HepG2 (cell line): ENCODE data around the gene PPHLN1. TPM values are rescaled to one million over a fixed set of nuclear protein-coding genes. Genes with fewer than 3 reads are reported as not detected.

Source experiments
- ATAC-seq: fragments of 200-7000 bp; cut with Tn5 transposase; 3 replicates; pipeline ENCODE4 v1.9.1; 2020; ENCODE audit warnings: mild to moderate bottlenecking, moderate library complexity
- BruUV-seq: library from RNA; stranded (reverse); fragments of 400-500 nt; replicated peaks from 2 replicates; lab custom pipeline; 2021; lab: Mats Ljungman, UMichigan
- CTCF ChIA-PET: fragments of 300-600 bp; formaldehyde crosslinking; extraction: SDS; loops from one replicate; lab custom pipeline; 2021; ENCODE audit warnings: low total read pairs, inconsistent platforms, low intra/inter-chr PET ratio; lab: Yijun Ruan, JAX
- POLR2A ChIA-PET: fragments of 350-600 bp; sonication (Branson Sonifier 250); formaldehyde crosslinking; loops from one replicate; lab custom pipeline; 2020; ENCODE audit warnings: antibody characterized with exemption, inconsistent platforms; lab: Yijun Ruan, JAX
- DNase-seq: peaks from one replicate; pipeline ENCODE4 v3.0.0-alpha.2; 2015; ENCODE audit warnings: low spot score
- FAIRE-seq: peaks from 3 replicates; lab custom pipeline; 2011; peaks lifted over from hg19 to GRCh38; lab: Jason Lieb, UNC
- H2AFZ ChIP-seq: one replicate; pipeline ENCODE4 v1.6.1; 2011; ENCODE audit warnings: low read length, inconsistent platforms
- H3K27ac ChIP-seq: fragments of 300-600 bp; 3 replicates; pipeline ENCODE4 v1.8.0; 2011; ENCODE audit warnings: mixed run types, mild to moderate bottlenecking, mixed read lengths, low read length, inconsistent platforms; ENCODE audit not compliant: insufficient read depth; ENCODE audit errors: extremely low read length
- H3K27me3 ChIP-seq, 2 experiments: fragments of 200-600 bp in 1 of 2; 2 replicates in 1 of 2; 3 replicates in 1 of 2; pipeline versions ENCODE4 v1.6.0 to v1.8.0; 2011; ENCODE audit warnings: low read length in 2 of 2, mild to moderate bottlenecking in 2 of 2, moderate library complexity in 2 of 2, inconsistent platforms in 1 of 2; ENCODE audit not compliant: insufficient read depth in 2 of 2, control insufficient read depth in 1 of 2
- H3K36me3 ChIP-seq, 2 experiments: fragments of 200-600 bp in 1 of 2; replicated peaks in 1 of 2; 2 replicates in 1 of 2; 3 replicates in 1 of 2; pipeline versions ENCODE4 v1.5.1 to v1.8.0; 2011; ENCODE audit warnings: low read length in 2 of 2, inconsistent platforms in 1 of 2; ENCODE audit not compliant: insufficient read depth in 2 of 2, control insufficient read depth in 1 of 2
- H3K4me1 ChIP-seq: 2 replicates; pipeline ENCODE4 v1.5.1; 2012; ENCODE audit warnings: low read length, inconsistent platforms; ENCODE audit not compliant: insufficient read depth
- H3K4me2 ChIP-seq: 2 replicates; pipeline ENCODE4 v1.6.0; 2011; ENCODE audit warnings: low read depth, low read length, inconsistent platforms
- H3K4me3 ChIP-seq, 3 experiments: fragments of 200-600 bp in 1 of 3; sonication (generic), shearing (Covaris generic) in 1 of 3; replicated peaks in 1 of 3; 2 replicates each; pipeline ENCODE4 v1.5.1; 2011 to 2016; ENCODE audit warnings: low read length in 3 of 3, inconsistent platforms in 2 of 3, low read depth in 2 of 3, mild to moderate bottlenecking in 2 of 3, control low read depth in 1 of 3, mixed read lengths in 1 of 3; ENCODE audit not compliant: insufficient read depth in 1 of 3
- H3K79me2 ChIP-seq: one replicate; pipeline ENCODE4 v1.6.1; 2011; ENCODE audit warnings: low read length, inconsistent platforms; ENCODE audit not compliant: insufficient read depth
- H3K9ac ChIP-seq: 2 replicates; pipeline ENCODE4 v1.6.0; 2011; ENCODE audit warnings: mild to moderate bottlenecking, low read depth, low read length, inconsistent platforms; ENCODE audit not compliant: insufficient read depth
- H3K9me3 ChIP-seq: 2 replicates; pipeline ENCODE4 v1.5.1; 2012; ENCODE audit warnings: mild to moderate bottlenecking, low read length
- H4K20me1 ChIP-seq: 2 replicates; pipeline ENCODE4 v1.6.0; 2011; ENCODE audit warnings: inconsistent platforms, mild to moderate bottlenecking, low read length, moderate library complexity; ENCODE audit not compliant: insufficient read depth
- ADNP ChIP-seq: sonication (generic); formaldehyde crosslinking; IDR thresholded peaks from 2 replicates; pipeline ENCODE4 v1.4.0; 2020; ENCODE audit warnings: missing genetic modification reagents
- FOXO1 ChIP-seq: sonication (generic); formaldehyde crosslinking; IDR thresholded peaks from 2 replicates; pipeline ENCODE4 v1.4.0; 2020; ENCODE audit warnings: missing genetic modification reagents
- HHEX ChIP-seq: IDR thresholded peaks from 2 replicates; pipeline ENCODE4 v1.6.1; 2016; ENCODE audit warnings: control low read depth
- JARID2 ChIP-seq: sonication (generic); formaldehyde crosslinking; IDR thresholded peaks from 2 replicates; pipeline ENCODE4 v1.8.1; 2023; ENCODE audit warnings: missing genetic modification reagents, inconsistent platforms; ENCODE audit not compliant: insufficient replicate concordance
- PHF5A ChIP-seq: IDR thresholded peaks from one replicate; pipeline ENCODE4 v1.6.1; 2018; ENCODE audit warnings: low read depth, missing genetic modification reagents; ENCODE audit not compliant: unreplicated experiment
- RAD51 ChIP-seq: fragments of 450-650 bp; IDR thresholded peaks from 2 replicates; pipeline ENCODE4 v1.6.1; 2016; ENCODE audit warnings: borderline replicate concordance
- RORA ChIP-seq: sonication (generic); formaldehyde crosslinking; IDR thresholded peaks from 2 replicates; pipeline ENCODE4 v1.5.0; 2020; ENCODE audit warnings: mild to moderate bottlenecking, missing genetic modification reagents, moderate library complexity
- TCF12 ChIP-seq, 2 experiments: fragments of 450-650 bp in 1 of 2; sonication (generic) in 1 of 2; formaldehyde crosslinking in 1 of 2; IDR thresholded peaks; 2 replicates each; pipeline versions ENCODE4 v1.6.1 to v1.8.0; 2017 to 2022; ENCODE audit warnings: antibody characterized with exemption in 1 of 2, mild to moderate bottlenecking in 1 of 2, missing genetic modification reagents in 1 of 2, moderate library complexity in 1 of 2
- ZMYM4 ChIP-seq: sonication (generic); formaldehyde crosslinking; IDR thresholded peaks from 2 replicates; pipeline ENCODE4 v1.8.1; 2023; ENCODE audit warnings: mild to moderate bottlenecking, missing genetic modification reagents
- ZNF180 ChIP-seq: sonication (generic); formaldehyde crosslinking; IDR thresholded peaks from 2 replicates; pipeline ENCODE4 v1.4.0; 2020; ENCODE audit warnings: low read depth, missing genetic modification reagents, borderline replicate concordance
- ZNF724P ChIP-seq: sonication (generic); formaldehyde crosslinking; IDR thresholded peaks from 2 replicates; pipeline ENCODE4 v1.8.0; 2022; ENCODE audit warnings: missing genetic modification reagents, borderline replicate concordance
- in situ Hi-C: cut with HindIII; loops from 2 replicates; pipeline ENCODE4 v1.10.0; 2017; ENCODE audit warnings: low pct_unique_long_range_greater_than_20kb; ENCODE audit not compliant: extremely low pct_ligation_motif_present
- intact Hi-C: fragments of 100-400 bp; cut with micrococcal nuclease; formaldehyde crosslinking; loops from one replicate; pipeline ENCODE4 v1.10.0; 2022; ENCODE audit not compliant: unreplicated experiment
- polyA plus RNA-seq, 8 experiments: library from polyadenylated mRNA; depleted of rRNA in 3 of 8; stranded (reverse) in 7 of 8; unstranded in 1 of 8; fragments of >200 nt; fragmentation: Illumina TruSeq in 4 of 8; extraction: Trizol in 4 of 8; gene quantifications; 2 replicates each; pipeline versions ENCODE4 v1.2.1 to v1.2.3, GENCODE V29; 2011 to 2016; ENCODE audit warnings: low read depth in 4 of 8, missing spikeins in 1 of 8, mixed read lengths in 1 of 8; ENCODE audit not compliant: insufficient read depth in 1 of 8
- total RNA-seq, 5 experiments: library from RNA; depleted of rRNA; stranded (reverse); fragments of >200 nt; fragmentation: Illumina TruSeq; extraction: Trizol; gene quantifications; 2 replicates each; pipeline ENCODE4 v1.2.3, GENCODE V29; 2016; ENCODE audit warnings: low read depth in 1 of 5
- TF ChIP-seq, protein P1 (sequence below): sonication (generic); formaldehyde crosslinking; IDR thresholded peaks from 2 replicates; pipeline ENCODE4 v1.4.0; 2020; ENCODE audit warnings: low read depth, mild to moderate bottlenecking, missing genetic modification reagents
- TF ChIP-seq, protein P2 (sequence below): sonication (generic); formaldehyde crosslinking; IDR thresholded peaks from 2 replicates; pipeline ENCODE4 v1.4.0; 2020; ENCODE audit warnings: mild to moderate bottlenecking, missing genetic modification reagents

Gene PPHLN1
- total and polyA plus RNA-seq, 2 of the 13 experiments (the other 11 are each of a cell fraction or from before 2014, with no cell fraction given): 43.4 to 66.0 TPM

DNA sequence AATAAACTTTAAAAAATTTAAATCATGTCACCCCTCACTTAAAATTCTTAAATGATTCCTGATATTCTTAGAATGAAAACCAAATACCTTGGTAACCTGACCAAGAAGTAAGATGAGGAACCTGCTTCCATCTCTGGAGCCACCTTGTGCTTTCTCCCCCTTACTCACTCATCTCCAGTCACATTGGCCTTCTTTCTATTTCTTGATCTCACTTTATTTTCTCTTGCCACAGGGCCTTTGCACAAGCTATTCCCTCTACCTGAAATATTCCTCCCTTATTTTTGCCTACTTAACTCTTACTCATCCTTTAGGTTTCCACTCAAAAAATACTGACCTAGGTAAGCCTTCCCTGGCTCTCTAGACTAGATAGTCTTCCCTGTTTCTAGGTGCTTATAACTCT lies 5.2 kb upstream of the PPHLN1 start (continued):
- TF ChIP-seq ZMYM4: no peak
- no peak for TF ChIP-seq ZNF724P (CRISPR knock-in tag)
- TF ChIP-seq ADNP (CRISPR knock-in tag): no peak
- TF ChIP-seq FOXO1 (CRISPR knock-in tag): no peak
- no peak for TF ChIP-seq ZNF180
- TF ChIP-seq HHEX (CRISPR knock-in tag): no peak
- TF ChIP-seq, protein P1, sequence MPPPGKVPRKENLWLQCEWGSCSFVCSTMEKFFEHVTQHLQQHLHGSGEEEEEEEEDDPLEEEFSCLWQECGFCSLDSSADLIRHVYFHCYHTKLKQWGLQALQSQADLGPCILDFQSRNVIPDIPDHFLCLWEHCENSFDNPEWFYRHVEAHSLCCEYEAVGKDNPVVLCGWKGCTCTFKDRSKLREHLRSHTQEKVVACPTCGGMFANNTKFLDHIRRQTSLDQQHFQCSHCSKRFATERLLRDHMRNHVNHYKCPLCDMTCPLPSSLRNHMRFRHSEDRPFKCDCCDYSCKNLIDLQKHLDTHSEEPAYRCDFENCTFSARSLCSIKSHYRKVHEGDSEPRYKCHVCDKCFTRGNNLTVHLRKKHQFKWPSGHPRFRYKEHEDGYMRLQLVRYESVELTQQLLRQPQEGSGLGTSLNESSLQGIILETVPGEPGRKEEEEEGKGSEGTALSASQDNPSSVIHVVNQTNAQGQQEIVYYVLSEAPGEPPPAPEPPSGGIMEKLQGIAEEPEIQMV (CRISPR knock-in tag): no peak
- no peak for TF ChIP-seq RAD51

DNA sequence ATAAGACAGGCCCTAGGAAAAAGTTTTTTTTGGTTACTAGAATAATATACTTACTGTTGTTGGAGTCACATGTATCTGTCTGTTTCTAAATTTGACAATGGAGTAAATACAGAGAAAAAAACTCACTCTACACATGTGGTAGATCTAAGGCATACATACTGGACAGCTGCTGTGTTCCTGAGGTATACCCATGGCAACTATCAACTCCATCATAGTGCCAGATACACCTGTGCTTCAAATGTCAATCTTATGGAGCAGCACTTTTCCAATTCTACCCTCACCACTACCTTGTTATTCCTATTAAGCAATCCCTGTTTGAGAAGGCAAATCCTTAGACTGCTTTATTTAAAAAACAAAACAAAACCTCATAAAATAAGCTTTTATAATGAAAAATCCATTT lies 3.4 kb upstream of the PPHLN1 start:
- peaks cover 20% of the 10 kb centered on the region for H3K4me1 ChIP-seq
- ChIA-PET POLR2A (no interaction called here), CTCF (no interaction called here)
- ATAC-seq (no peak), FAIRE-seq (no peak), DNase-seq (no peak)
- intact Hi-C loops: no loop called here
- H3K4me3 ChIP-seq: no peak overlapping the region
- no peaks in the 10 kb centered on the region for H3K9me3 ChIP-seq
- H4K20me1 ChIP-seq: peaks cover 2% of the 10 kb centered on the region; the same call in 1 of the 2 replicates
- in situ Hi-C loops: no loop called here
- no peak overlapping the region for H3K9ac ChIP-seq
- H2AFZ ChIP-seq: no peak overlapping the region
- H3K79me2 ChIP-seq: peaks cover 27% of the 10 kb centered on the region
- H3K36me3 ChIP-seq: 0 out of 5 replicates have a peak, but pooled peaks cover 0 to 5% of the 10 kb centered on the region in 2 experiments
- H3K27ac ChIP-seq: no peak overlapping the region
- H3K27me3 ChIP-seq: peaks cover 0 to 3% of the 10 kb centered on the region in 2 experiments; a peak in 1 of 5 replicates
- TF ChIP-seq TCF12 (IDR thresholded peaks at IDR 0.05): no peak
- TF ChIP-seq TCF12 (CRISPR knock-in tag; IDR thresholded peaks at IDR 0.05): no peak
- TF ChIP-seq RORA: no peak
- TF ChIP-seq, protein P2, sequence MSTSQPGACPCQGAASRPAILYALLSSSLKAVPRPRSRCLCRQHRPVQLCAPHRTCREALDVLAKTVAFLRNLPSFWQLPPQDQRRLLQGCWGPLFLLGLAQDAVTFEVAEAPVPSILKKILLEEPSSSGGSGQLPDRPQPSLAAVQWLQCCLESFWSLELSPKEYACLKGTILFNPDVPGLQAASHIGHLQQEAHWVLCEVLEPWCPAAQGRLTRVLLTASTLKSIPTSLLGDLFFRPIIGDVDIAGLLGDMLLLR (CRISPR knock-in tag): no peak
- TF ChIP-seq PHF5A: no peak
- no peak for TF ChIP-seq JARID2
- no peak overlapping the region for H3K4me2 ChIP-seq
- no TSS peak for BruUV-seq
